Lower leg skin (tissue), 4 donors: ENCODE data around the gene RAB21. TPM values are rescaled to one million over a fixed set of nuclear protein-coding genes. Genes with fewer than 3 reads are reported as not detected.

Experiments
- DNase-seq, 2 donors: peaks; one replicate each; pipeline ENCODE4 v3.0.0-alpha.2; 2019; ENCODE audit warnings: low spot score in 2 of 2
- H3K4me3 ChIP-seq: fragments of 200-600 bp; sonication (generic); 2 replicates; pipeline ENCODE4 v1.5.1; 2017; ENCODE audit warnings: mild to moderate bottlenecking, low read depth; ENCODE audit not compliant: poor library complexity, severe bottlenecking
- POLR2A ChIP-seq, 2 donors: fragments of 450-650 bp; IDR thresholded peaks; one replicate each; pipeline ENCODE4 v1.6.1; 2016 to 2017; ENCODE audit warnings: antibody characterized with exemption in 2 of 2, mild to moderate bottlenecking in 1 of 2, moderate library complexity in 1 of 2
- WGBS, 2 donors: methylation state at CpG; one replicate each; pipeline ENCODE4 v1.1.5; 2018; 5-methylcytosine and 5-hydroxymethylcytosine counted together
- intact Hi-C: fragments of 100-400 bp; cut with DNase I; formaldehyde crosslinking; loops from one replicate; pipeline ENCODE4 v1.15.0; 2023; ENCODE audit warnings: low total_unique reads
- total RNA-seq, 4 donors: library from RNA; depleted of rRNA; stranded (reverse); fragments of >200 nt; gene quantifications; one replicate each; pipeline ENCODE4 v1.1.0, GENCODE V29; 2016
- TF ChIP-seq, protein P1 (sequence below), 3 donors: fragments of 450-650 bp; IDR thresholded peaks; one replicate each; pipeline ENCODE4 v1.5.1; 2016; ENCODE audit warnings: antibody characterized with exemption in 3 of 3, mild to moderate bottlenecking in 3 of 3, moderate library complexity in 2 of 3

The RAB21 gene, protein sequence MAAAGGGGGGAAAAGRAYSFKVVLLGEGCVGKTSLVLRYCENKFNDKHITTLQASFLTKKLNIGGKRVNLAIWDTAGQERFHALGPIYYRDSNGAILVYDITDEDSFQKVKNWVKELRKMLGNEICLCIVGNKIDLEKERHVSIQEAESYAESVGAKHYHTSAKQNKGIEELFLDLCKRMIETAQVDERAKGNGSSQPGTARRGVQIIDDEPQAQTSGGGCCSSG
- 10 to 100 TPM; 34.2 to 51.8 (median 39.1) TPM for total RNA-seq

DNA sequence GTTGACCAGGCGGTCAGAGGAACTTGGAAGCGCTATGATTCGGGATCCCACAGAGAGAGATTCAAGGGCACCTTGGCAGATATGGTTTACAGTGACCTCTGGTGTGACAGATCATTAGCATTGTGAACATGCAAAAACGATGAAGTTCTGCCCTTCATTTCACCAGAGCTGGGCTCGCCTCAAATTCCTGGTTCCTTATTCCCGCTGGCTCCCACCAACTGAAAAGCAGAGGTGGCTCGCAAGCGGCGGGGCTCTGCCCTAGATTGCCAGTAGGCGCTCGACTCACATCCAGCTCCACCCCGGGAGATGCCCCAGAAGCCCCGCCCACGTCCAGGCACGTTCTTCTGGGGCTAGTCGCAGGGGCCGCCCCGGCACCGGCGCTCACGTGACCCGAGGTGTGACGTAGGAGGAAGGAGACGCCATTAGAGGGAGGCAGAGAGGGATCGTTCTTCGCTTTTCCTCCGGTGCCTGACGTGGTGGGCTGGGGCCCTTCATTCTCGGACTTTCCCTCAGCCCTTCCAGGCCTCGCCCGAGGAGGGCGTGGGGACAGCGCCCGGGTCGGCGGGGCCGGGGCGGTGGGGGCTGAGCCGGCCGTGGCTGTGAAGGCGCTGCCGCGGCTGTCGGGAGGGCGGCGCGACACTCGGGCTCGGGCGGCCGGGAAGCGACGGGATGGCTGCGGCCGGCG is at the start of gene RAB21:
Gene RAB21 (plus strand): TSS at position 403 of the 685 bp plus-strand sequence. CDS start 267 bp downstream, at position 670.
- WGBS, 2 donors: 3 to 4% methylated on average over 27 to 29 of the region's 56 CpGs
- DNase-seq: peak; percentile 97 to 100
- TF ChIP-seq POLR2A (IDR thresholded peaks at IDR 0.05): peak in 1 of 2 donors; percentile 88
- TF ChIP-seq, protein P1, sequence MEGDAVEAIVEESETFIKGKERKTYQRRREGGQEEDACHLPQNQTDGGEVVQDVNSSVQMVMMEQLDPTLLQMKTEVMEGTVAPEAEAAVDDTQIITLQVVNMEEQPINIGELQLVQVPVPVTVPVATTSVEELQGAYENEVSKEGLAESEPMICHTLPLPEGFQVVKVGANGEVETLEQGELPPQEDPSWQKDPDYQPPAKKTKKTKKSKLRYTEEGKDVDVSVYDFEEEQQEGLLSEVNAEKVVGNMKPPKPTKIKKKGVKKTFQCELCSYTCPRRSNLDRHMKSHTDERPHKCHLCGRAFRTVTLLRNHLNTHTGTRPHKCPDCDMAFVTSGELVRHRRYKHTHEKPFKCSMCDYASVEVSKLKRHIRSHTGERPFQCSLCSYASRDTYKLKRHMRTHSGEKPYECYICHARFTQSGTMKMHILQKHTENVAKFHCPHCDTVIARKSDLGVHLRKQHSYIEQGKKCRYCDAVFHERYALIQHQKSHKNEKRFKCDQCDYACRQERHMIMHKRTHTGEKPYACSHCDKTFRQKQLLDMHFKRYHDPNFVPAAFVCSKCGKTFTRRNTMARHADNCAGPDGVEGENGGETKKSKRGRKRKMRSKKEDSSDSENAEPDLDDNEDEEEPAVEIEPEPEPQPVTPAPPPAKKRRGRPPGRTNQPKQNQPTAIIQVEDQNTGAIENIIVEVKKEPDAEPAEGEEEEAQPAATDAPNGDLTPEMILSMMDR (IDR thresholded peaks at IDR 0.05): peak in 1 of 3 donors; percentile 19
- intact Hi-C loops: no loop called here
- peak within 1 kb of the TSS; percentile 68 for H3K4me3 ChIP-seq

DNA sequence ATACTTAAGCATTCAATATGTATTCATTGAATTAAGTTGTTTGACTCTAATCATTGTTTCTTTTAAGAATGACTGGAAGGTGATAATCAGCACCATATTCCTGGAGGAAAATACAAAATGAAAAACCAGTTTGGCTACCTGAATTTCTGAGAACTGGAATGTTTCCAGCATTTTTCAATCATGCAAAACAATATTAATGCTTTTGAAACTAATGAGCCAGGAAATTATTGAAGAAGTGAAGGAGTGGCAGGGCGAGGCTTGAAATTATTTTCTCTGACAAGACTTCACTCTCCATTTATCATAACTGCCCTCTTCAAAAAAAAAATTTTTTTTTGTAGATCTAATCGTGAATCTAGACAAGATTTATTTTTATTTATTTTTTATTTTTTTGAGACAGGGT is 49.7 kb upstream of the RAB21 start:
- intact Hi-C loops: no loop called here
- no peak for DNase-seq
- H3K4me3 ChIP-seq: no peak overlapping the region
- TF ChIP-seq POLR2A (IDR thresholded peaks at IDR 0.05): no peak
- WGBS, 2 donors: 45 to 70% methylated on average over 2 of the region's 2 CpGs

DNA sequence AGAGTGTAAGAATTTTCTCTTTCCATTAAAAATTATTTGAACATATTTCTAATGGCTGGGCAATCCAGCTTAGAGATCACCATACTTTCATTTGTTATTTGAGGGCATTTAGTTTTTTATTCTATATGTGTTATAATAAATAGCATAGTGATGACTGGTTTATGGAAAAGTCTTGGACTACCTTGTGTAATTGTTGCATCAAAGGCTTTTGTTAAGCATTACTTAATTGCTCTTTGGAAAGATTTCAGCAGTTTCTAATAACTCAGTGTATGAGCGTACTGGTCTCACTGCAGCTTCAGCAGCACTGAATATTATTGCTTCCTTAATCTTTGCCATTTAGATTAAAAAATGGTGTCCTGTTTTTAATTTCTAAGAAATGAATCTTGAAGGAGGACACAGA is 46.0 kb upstream of the RAB21 start:
- no peak overlapping the region for H3K4me3 ChIP-seq
- WGBS, 2 donors: 42 to 73% methylated on average over 1 of the region's 1 CpG
- intact Hi-C loops: no loop called here
- no peak for DNase-seq
- TF ChIP-seq POLR2A (IDR thresholded peaks at IDR 0.05): no peak
- TF ChIP-seq, protein P1 (IDR thresholded peaks at IDR 0.05): no peak

DNA sequence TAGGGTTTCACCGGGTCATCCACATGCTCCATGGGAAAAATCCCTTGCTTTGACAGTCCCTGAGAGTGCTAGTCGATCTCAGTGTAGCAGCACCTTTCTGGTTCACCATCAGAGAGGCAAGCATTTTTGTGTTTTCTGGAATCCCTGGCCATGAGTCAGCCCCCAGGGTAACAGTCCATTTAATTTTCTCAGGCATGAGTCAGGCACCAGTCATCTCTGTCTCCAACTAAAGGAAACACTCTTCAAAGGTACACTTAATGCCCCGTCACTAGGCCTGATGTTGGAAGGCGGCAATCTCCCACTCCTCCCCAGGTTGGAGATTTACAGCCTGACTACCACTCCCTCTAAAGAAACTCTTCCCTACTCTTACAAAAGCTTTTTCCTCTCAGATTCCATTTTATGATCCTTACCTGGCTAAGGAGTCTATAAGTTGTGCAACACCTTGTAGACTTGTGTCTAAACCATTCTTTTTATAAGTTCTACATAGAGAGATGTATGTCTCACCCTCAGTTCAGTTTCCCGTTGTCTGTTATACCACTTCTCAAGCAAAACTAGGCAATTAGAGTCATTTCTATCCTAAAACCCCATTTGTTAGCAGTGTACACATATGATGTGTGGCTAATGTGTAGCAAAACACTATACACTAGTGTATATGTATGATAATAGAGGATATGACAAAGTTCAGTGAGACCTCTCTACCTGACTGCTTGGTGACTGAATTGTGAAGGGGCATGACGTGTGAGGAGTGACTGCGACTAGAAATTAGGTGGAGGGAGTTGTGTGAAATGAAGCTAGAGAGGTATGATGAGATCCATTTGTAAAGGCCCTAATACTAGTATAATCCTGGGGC is 44.2 kb upstream of the RAB21 start:
- WGBS, 2 donors: 73 to 78% methylated on average over 7 of the region's 7 CpGs
- no peak for TF ChIP-seq POLR2A (IDR thresholded peaks at IDR 0.05)
- TF ChIP-seq, protein P1 (IDR thresholded peaks at IDR 0.05): no peak
- H3K4me3 ChIP-seq: no peak overlapping the region
- no peak for DNase-seq
- intact Hi-C loops: no loop called here

DNA sequence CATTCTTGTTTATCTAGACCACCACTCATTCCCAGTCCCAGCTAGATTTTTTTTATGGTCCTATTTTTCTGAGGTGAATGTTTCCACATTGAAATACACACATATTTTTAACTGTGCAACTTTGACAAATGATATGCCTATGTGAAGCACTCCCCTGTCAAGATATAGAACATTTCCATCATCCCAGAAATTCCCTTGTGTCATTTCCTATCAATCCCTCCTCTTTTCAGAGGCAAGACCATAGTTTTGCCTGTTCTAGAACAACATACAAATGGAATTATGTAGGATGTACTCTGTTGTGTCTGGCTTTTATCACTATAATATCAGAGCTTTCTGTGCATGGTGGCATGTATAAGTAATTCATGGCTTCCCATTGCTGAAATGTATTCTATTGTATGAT is 36.1 kb upstream of the RAB21 start:
- intact Hi-C loops: no loop called here
- TF ChIP-seq, protein P1 (IDR thresholded peaks at IDR 0.05): no peak
- TF ChIP-seq POLR2A (IDR thresholded peaks at IDR 0.05): no peak
- H3K4me3 ChIP-seq: no peak overlapping the region
- DNase-seq: no peak
